ENCODE results near the gene MYO10.

GRCh38 chr5:16671208-16671607 lies 264.9 kb downstream of the MYO10 start:
- no peak for TF ChIP-seq CTCF (IDR thresholded peaks at IDR 0.05)
- TF ChIP-seq IRF2 (CRISPR knock-in tag; IDR thresholded peaks at IDR 0.05; ENCODE audit: borderline replicate concordance, low read depth): no peak
- no peak for TF ChIP-seq ATF2 (CRISPR knock-in tag; IDR thresholded peaks at IDR 0.05; ENCODE audit: borderline replicate concordance, low read depth)
- TF ChIP-seq E2F4 (CRISPR knock-in tag; IDR thresholded peaks at IDR 0.05; ENCODE audit: borderline replicate concordance, low read depth): no peak
